ENCODE results near the gene NFKBIE. TPM values are rescaled to one million over a fixed set of nuclear protein-coding genes. Genes with fewer than 3 reads are reported as not detected.

The NFKBIE gene
- total and polyA plus RNA-seq, 2 experiments from 2014 or later, result 14.0 to 16.7 TPM

DNA sequence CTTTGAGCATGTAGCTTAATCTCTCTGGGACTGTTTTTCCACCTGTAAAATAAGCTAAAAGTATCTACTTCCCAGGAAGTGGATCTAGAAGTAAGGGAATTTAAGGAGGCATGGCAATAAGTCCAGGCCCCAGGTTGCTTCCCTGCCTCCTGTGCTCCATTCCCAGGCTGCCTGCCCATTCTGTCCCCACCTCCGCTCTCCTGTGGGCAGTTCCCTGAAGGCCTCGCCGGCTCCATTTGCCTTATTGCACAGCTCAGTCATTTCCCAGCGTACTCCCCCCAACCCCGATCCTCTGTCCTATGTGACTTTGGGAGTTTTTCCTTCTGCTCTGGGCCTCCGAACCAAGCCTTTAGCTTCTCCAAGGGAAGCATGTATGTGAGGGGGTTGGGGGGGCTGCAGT, 37.3 kb downstream of the NFKBIE start:
- H3K4me3 ChIP-seq, result no peak overlapping the region
- 100% methylated on average over 6 of the region's 6 CpGs for WGBS (ENCODE audit: low lambda C conversion rate, missing lambda C conversion rate)
- H3K36me3 ChIP-seq (replicated peaks; ENCODE audit: insufficient read depth, low read depth), result no peaks in the 10 kb centered on the region
- H2AFZ ChIP-seq, result no peak overlapping the region
- H3K9me2 ChIP-seq (replicated peaks; ENCODE audit: insufficient read depth), result no peaks in the 10 kb centered on the region
- no peaks in the 10 kb centered on the region for H3K9me3 ChIP-seq (ENCODE audit: low read depth)
- no peak for DNase-seq (ENCODE audit: low spot score)
- no peaks in the 10 kb centered on the region for H3K27me3 ChIP-seq
- TF ChIP-seq, protein P1, sequence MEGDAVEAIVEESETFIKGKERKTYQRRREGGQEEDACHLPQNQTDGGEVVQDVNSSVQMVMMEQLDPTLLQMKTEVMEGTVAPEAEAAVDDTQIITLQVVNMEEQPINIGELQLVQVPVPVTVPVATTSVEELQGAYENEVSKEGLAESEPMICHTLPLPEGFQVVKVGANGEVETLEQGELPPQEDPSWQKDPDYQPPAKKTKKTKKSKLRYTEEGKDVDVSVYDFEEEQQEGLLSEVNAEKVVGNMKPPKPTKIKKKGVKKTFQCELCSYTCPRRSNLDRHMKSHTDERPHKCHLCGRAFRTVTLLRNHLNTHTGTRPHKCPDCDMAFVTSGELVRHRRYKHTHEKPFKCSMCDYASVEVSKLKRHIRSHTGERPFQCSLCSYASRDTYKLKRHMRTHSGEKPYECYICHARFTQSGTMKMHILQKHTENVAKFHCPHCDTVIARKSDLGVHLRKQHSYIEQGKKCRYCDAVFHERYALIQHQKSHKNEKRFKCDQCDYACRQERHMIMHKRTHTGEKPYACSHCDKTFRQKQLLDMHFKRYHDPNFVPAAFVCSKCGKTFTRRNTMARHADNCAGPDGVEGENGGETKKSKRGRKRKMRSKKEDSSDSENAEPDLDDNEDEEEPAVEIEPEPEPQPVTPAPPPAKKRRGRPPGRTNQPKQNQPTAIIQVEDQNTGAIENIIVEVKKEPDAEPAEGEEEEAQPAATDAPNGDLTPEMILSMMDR (IDR thresholded peaks at IDR 0.05; ENCODE audit: poor library complexity), result no peak
- TF ChIP-seq EZH2 (IDR thresholded peaks at IDR 0.05; ENCODE audit: borderline replicate concordance) (no peak), EZH2phosphoT487 (IDR thresholded peaks at IDR 0.05; ENCODE audit: low read depth, severe bottlenecking, unreplicated experiment) (no peak)
- H3K4me2 ChIP-seq, result no peak overlapping the region
- H3K4me1 ChIP-seq (ENCODE audit: insufficient read depth), result peaks cover 37% of the 10 kb centered on the region
- H3K27ac ChIP-seq, result no peak overlapping the region
- H3K79me2 ChIP-seq, result peaks cover 5% of the 10 kb centered on the region
- H4K20me1 ChIP-seq (ENCODE audit: insufficient read depth, poor library complexity, severe bottlenecking), result no peaks in the 10 kb centered on the region

- Histone ChIP-seq H3K4me1 (ENCODE audit: insufficient read depth) (peaks cover 42% of the 10 kb centered on the region), H3K4me2 (peak overlapping the region; percentile 61), H3K4me3 (no peak overlapping the region)
These were observed 38.1 kb downstream of the NFKBIE start for GRCh38 chr6:44227148-44227793.

DNA sequence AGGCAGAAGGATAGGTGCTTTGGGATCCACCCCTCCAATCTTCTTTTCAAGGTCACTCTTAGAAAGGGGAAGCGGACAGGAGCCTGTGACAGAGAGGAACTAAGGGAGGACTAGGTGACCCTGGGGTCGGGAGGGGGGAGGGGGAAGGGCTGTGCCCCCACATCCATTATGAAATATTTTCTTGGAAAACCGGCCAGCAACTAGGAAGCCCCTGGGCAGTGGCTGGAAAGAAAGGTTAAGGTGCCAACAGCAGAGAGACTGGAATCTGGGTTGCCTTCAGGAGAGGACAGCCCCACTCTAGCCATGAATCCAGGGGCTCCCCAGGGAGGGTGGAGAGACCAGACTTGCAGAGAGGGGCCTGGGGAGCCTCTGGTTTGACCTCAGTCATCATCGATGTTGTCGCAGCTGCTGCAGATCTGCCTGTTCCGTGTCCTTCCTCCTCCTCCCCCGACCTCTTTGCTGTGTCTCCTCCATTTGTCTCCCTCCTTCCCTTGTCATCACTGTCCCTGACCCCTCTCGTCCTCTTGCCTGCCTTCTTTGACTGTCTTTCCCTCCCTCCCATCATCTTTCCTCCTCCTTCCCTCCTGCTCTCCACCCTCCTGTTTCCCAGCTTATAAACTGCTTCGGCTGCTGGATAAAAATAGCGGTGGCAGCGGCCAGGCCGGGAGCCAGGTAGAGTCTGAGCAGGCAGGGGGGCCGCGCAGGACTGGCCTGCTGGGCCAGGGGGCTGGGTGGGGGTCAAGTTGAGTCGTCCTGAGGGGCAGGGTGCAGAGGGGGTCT, 38.8 kb downstream of the NFKBIE start:
- Histone ChIP-seq H3K27ac (no peak overlapping the region), H3K36me3 (replicated peaks; ENCODE audit: insufficient read depth, low read depth) (no peaks in the 10 kb centered on the region), H3K4me1 (ENCODE audit: insufficient read depth) (peaks cover 42% of the 10 kb centered on the region), H2AFZ (peak overlapping the region; percentile 6), H3K4me2 (peak overlapping the region; percentile 61), H4K20me1 (ENCODE audit: insufficient read depth, poor library complexity, severe bottlenecking) (no peaks in the 10 kb centered on the region), H3K9me2 (replicated peaks; ENCODE audit: insufficient read depth) (no peaks in the 10 kb centered on the region), H3K4me3 (no peak overlapping the region), H3K27me3 (no peaks in the 10 kb centered on the region), H3K79me2 (peaks cover 5% of the 10 kb centered on the region), H3K9me3 (ENCODE audit: low read depth) (no peaks in the 10 kb centered on the region)
- DNase-seq (ENCODE audit: low spot score), result no peak
- 54% methylated on average over 13 of the region's 15 CpGs for WGBS (ENCODE audit: low lambda C conversion rate, missing lambda C conversion rate)
- TF ChIP-seq, protein P1 (IDR thresholded peaks at IDR 0.05; ENCODE audit: poor library complexity), result no peak
- TF ChIP-seq EZH2phosphoT487 (IDR thresholded peaks at IDR 0.05; ENCODE audit: low read depth, severe bottlenecking, unreplicated experiment) (no peak), EZH2 (IDR thresholded peaks at IDR 0.05; ENCODE audit: borderline replicate concordance) (no peak)

More at GRCh38 chr6:44227148-44227793, 38.1 kb downstream of the NFKBIE start:
- no peak for DNase-seq (ENCODE audit: low spot score)
- Histone ChIP-seq H3K27ac (no peak overlapping the region), H3K9me2 (replicated peaks; ENCODE audit: insufficient read depth) (no peaks in the 10 kb centered on the region), H3K9me3 (ENCODE audit: low read depth) (no peaks in the 10 kb centered on the region), H3K27me3 (no peaks in the 10 kb centered on the region), H2AFZ (peak overlapping the region; percentile 6), H4K20me1 (ENCODE audit: insufficient read depth, poor library complexity, severe bottlenecking) (no peaks in the 10 kb centered on the region), H3K36me3 (replicated peaks; ENCODE audit: insufficient read depth, low read depth) (no peaks in the 10 kb centered on the region), H3K79me2 (peaks cover 5% of the 10 kb centered on the region)
- no peak for TF ChIP-seq EZH2phosphoT487 (IDR thresholded peaks at IDR 0.05; ENCODE audit: low read depth, severe bottlenecking, unreplicated experiment)
- 81% methylated on average over 7 of the region's 7 CpGs for WGBS (ENCODE audit: low lambda C conversion rate, missing lambda C conversion rate)

Data from hepatocyte (in vitro differentiated cells).